ENCODE measurements around the gene CREBZF.
A peak's percentile ranks its signal among the peaks of the same experiment; 100 is the strongest.

Gene CREBZF

GRCh38 chr11:85697747-85698146 lies 32.8 kb upstream of the CREBZF start:
- TF ChIP-seq TAF1 (IDR thresholded peaks at IDR 0.05; ENCODE audit: low read depth) (no peak), EGR1 (IDR thresholded peaks at IDR 0.05) (no peak), MAX (IDR thresholded peaks at IDR 0.05) (no peak), YY1 (IDR thresholded peaks at IDR 0.05; ENCODE audit: low read depth) (no peak), NFIC (IDR thresholded peaks at IDR 0.05) (no peak), EP300 (IDR thresholded peaks at IDR 0.05; ENCODE audit: borderline replicate concordance) (no peak)

GRCh38 chr11:85695546-85695945 lies 30.6 kb upstream of the CREBZF start:
- TF ChIP-seq NFIC (IDR thresholded peaks at IDR 0.05): no peak
- no peak for TF ChIP-seq USF1 (IDR thresholded peaks at IDR 0.05)
- TF ChIP-seq EP300 (IDR thresholded peaks at IDR 0.05; ENCODE audit: borderline replicate concordance): no peak
- TF ChIP-seq MAX (IDR thresholded peaks at IDR 0.05): no peak
- no peak for TF ChIP-seq TEAD4 (IDR thresholded peaks at IDR 0.05)
- TF ChIP-seq CREB1 (IDR thresholded peaks at IDR 0.05; ENCODE audit: low read depth): no peak
- TF ChIP-seq YY1 (IDR thresholded peaks at IDR 0.05; ENCODE audit: low read depth): no peak
- no peak for TF ChIP-seq REST (IDR thresholded peaks at IDR 0.05; ENCODE audit: low read depth)
- TF ChIP-seq CEBPB (IDR thresholded peaks at IDR 0.05): no peak
- no peak for TF ChIP-seq TCF12 (IDR thresholded peaks at IDR 0.05; ENCODE audit: low read depth)
- TF ChIP-seq EGR1 (IDR thresholded peaks at IDR 0.05): no peak
- no peak for TF ChIP-seq RAD21 (IDR thresholded peaks at IDR 0.05; ENCODE audit: low read depth)
- no peak for TF ChIP-seq ZBTB7A (IDR thresholded peaks at IDR 0.05; ENCODE audit: low read depth)
- TF ChIP-seq FOXM1 (IDR thresholded peaks at IDR 0.05; ENCODE audit: borderline replicate concordance, low read depth): no peak
- TF ChIP-seq TAF1 (IDR thresholded peaks at IDR 0.05; ENCODE audit: low read depth): no peak

GRCh38 chr11:85694385-85694980 lies 29.6 kb upstream of the CREBZF start:
- TF ChIP-seq RAD21 (IDR thresholded peaks at IDR 0.05; ENCODE audit: low read depth) (peak; percentile 77), CEBPB (IDR thresholded peaks at IDR 0.05) (no peak), EP300 (IDR thresholded peaks at IDR 0.05; ENCODE audit: borderline replicate concordance) (no peak), TEAD4 (IDR thresholded peaks at IDR 0.05) (no peak)

GRCh38 chr11:85685820-85686459 lies 21.0 kb upstream of the CREBZF start, which contains the start of gene CCDC89:
CCDC89 (minus strand) TSS chr11:85686195; CDS start chr11:85686130, 65 bp downstream.
- TF ChIP-seq RAD21 (IDR thresholded peaks at IDR 0.05; ENCODE audit: low read depth) (no peak), YY1 (IDR thresholded peaks at IDR 0.05; ENCODE audit: low read depth) (no peak), EGR1 (IDR thresholded peaks at IDR 0.05) (no peak), USF1 (IDR thresholded peaks at IDR 0.05) (no peak), CEBPB (IDR thresholded peaks at IDR 0.05) (no peak), FOXM1 (IDR thresholded peaks at IDR 0.05; ENCODE audit: borderline replicate concordance, low read depth) (no peak), CREB1 (IDR thresholded peaks at IDR 0.05; ENCODE audit: low read depth) (no peak), NFIC (IDR thresholded peaks at IDR 0.05) (no peak), TEAD4 (IDR thresholded peaks at IDR 0.05) (no peak)

GRCh38 chr11:85685125-85685819 lies 20.3 kb upstream of the CREBZF start:
- TF ChIP-seq TCF12 (IDR thresholded peaks at IDR 0.05; ENCODE audit: low read depth): no peak
- no peak for TF ChIP-seq RAD21 (IDR thresholded peaks at IDR 0.05; ENCODE audit: low read depth)
- no peak for TF ChIP-seq USF1 (IDR thresholded peaks at IDR 0.05)
- TF ChIP-seq YY1 (IDR thresholded peaks at IDR 0.05; ENCODE audit: low read depth): no peak
- no peak for TF ChIP-seq FOXM1 (IDR thresholded peaks at IDR 0.05; ENCODE audit: borderline replicate concordance, low read depth)
- TF ChIP-seq EP300 (IDR thresholded peaks at IDR 0.05; ENCODE audit: borderline replicate concordance): no peak
- no peak for TF ChIP-seq CREB1 (IDR thresholded peaks at IDR 0.05; ENCODE audit: low read depth)
- no peak for TF ChIP-seq TAF1 (IDR thresholded peaks at IDR 0.05; ENCODE audit: low read depth)
- no peak for TF ChIP-seq MAX (IDR thresholded peaks at IDR 0.05)
- no peak for TF ChIP-seq ZBTB7A (IDR thresholded peaks at IDR 0.05; ENCODE audit: low read depth)
- TF ChIP-seq NFIC (IDR thresholded peaks at IDR 0.05): no peak
- no peak for TF ChIP-seq EGR1 (IDR thresholded peaks at IDR 0.05)
- TF ChIP-seq CEBPB (IDR thresholded peaks at IDR 0.05): no peak
- no peak for TF ChIP-seq REST (IDR thresholded peaks at IDR 0.05; ENCODE audit: low read depth)
- TF ChIP-seq TEAD4 (IDR thresholded peaks at IDR 0.05): no peak

Measured in Ishikawa (cell line).